GM19438 (cell line): ENCODE data around the gene PCMTD2.

Experiments used
- ATAC-seq: cut with Tn5 transposase; IDR thresholded peaks from one replicate; pipeline ENCODE4 v1.9.1; 2021; ENCODE audit warnings: low read depth; ENCODE audit not compliant: unreplicated experiment

PCMTD2 gene

DNA sequence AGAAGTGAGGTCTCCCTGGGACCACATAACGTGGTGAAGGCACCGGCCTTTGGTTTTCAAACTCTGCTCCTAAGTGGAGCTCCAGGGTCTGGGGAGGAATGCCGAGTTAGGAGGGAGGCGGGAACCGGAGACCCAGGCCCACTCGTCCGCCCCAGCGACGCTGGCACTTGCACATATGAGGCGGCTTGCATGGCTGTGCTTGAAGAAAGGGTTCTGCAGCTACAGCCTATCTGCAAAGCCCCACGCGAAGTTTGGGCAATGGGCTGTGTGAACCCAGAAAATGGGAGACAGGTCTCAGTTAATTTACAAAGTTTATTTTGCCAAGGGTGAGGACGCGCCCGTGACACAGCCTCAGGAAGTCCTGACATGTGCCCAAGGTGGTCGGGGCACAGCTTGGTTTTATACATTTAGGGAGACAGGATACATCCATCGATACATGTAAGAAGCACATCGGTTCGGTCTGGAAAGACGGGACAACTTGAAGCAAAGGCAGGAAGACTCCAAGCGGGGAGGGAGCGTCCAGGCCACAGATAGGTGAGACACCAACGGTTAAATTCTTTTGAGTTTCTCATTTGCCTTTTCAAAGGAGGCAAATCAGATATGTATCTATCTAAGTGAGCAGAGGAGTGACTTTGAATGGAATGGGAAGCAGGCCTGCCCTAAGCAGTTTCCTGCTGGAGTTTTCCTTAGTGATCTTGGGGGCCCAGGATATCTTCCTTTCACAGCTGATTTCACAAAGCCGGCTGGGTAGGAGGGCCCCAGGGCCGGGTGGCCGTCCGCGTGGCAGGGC is 782 bp upstream of the PCMTD2 start:
- ATAC-seq: no peak

DNA sequence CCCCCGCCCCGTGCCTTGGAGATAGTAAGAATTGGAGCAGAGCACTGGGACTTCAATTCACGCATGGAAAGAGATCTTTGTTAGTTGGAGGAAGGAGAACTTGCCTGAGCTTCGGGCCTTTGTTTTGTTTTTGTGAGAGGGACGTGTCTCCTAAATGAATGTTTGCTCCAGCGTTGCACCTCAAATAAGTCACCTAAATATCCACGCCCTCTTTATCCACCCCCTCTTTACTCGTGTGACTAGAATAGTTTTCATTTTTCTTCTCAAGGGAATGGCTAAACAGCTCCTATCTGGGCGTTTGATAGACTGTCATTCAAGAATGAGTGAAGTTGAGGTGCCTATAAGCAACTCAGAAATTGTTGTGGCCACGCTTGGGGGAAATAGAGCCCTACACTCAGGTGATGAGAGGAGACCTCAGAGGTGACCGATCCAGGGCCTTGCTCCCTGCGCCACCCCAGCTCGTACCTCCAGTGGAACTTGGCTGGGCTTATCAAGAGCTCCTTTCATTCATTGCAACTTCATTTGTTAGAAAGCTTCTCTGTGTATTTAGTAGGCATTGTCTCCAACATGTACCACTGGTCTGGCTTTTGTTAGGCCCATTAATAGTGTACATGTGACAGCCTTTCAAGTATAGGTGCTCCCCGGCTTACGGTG is 861 bp downstream of the PCMTD2 start:
- ATAC-seq: no peak

DNA sequence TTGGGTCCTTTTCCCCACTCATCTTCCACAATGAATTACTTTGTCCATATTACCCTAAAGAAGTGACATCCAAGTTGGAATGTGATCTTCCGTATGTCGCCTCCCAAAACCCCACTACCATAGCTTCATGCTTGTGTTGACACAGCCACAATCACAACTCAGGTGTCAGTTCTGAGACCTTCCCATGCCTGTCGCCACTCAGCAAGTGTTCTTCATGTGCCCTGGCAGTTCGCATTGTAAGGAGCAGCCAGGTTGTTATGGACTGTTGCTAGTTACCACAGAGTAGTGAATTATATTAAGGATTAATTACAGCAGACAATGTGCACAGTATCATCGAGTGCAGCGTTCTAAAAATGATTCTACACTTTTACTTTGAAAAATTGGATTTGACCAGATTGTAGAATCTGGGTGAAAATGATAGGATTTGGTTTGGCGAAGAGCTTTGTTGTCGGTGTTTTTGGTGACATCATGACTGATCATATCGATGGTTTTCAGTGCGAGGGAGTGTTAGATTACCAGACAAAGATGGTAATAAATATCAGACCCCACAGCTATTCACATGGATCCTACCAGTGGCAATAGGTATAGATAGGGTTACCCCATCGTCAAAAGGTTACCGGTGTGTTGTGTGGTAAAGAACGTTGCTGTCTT is 1.7 kb downstream of the PCMTD2 start:
- no peak for ATAC-seq

DNA sequence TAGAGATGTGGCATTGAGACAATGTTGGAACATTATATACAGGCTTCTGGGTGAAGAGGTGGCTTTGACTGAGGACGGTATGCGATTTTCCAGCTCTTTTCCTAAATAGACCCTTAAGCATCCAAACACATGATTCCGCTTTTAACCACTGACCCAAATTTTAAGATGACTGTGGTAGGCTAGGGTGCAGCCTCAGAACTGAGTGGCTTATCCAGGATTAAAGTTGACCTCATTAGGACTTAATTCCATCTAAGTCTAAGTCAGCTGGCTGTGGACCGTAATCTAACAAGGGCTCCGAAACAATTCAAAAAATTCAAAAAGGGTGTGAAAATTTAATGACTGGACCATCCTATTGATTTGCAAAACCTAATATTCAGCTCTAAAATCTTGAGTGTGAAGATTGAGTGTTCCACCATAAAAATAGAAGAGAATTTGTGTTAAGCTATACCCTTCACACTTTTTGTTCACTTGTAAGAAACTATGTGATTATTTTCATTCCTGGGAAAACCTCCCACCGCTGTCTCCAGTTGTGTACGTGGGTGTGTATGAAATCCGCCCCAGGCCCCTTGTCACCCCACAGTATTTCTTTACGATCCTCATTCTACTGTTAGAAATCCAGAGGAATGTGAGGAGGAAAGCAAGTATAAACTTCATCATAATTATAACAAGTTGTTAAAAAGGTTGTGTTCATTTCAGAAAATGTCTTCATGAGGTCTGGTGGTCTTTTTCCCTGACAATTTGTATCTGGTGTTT is 2.7 kb downstream of the PCMTD2 start:
- ATAC-seq: no peak

DNA sequence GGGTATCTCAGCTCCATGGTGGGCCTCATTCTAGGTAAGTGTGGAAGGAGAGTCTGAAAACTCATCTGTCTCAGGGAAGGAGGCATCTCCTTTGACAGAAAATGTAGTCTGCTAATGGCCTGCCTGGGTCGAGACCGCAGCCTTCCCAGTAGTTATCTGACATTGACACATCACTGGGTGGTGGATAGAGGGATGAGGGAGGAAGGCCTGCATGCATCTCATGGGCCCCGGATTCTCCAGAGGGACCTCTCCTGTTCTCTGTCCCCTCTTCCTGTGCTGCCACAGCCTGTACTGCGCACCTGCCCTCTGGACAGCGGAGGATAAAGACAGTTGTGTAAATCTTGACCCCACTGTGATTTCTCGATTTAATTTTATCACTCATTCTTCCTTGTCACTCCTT is 4.7 kb downstream of the PCMTD2 start:
- no peak for ATAC-seq

DNA sequence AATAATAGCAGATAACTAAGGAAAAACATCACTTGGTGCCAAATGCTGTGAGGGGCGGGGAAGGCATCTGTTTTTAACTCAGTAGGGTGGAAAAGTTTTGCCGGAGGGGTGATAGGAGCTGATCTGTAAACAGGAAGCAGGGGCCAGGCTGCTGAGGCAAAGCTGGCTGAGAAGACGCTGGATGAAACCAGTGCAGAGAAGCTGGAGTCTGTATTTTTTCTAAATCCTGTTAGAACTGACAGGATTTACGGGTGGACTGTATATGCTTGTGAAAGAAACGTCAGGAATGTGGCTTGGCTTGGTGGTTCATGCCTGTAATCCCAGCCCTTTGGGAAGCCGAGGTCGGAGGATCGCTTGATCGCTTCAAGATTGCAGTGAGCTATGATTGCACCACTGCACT is 5.6 kb downstream of the PCMTD2 start:
- ATAC-seq: no peak

DNA sequence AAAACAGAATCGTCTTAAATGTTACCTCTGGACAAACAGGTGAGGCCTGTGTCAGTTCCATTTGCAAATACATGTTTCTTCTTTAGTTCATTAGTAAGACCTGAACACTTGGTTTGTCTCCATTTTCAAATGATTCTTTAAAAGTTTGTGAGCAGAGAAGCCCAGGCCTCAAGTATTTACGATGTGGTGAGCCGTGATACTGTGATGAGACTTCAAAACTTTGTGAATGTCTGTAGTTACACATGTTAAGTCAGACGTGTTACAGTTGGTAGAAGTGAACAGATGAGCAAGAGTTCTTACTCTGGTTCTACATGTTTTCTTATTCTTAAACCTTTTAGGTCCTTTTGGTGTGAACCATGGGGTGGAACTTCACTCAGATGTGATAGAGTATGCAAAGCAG is 8.5 kb downstream of the PCMTD2 start:
- ATAC-seq: no peak

DNA sequence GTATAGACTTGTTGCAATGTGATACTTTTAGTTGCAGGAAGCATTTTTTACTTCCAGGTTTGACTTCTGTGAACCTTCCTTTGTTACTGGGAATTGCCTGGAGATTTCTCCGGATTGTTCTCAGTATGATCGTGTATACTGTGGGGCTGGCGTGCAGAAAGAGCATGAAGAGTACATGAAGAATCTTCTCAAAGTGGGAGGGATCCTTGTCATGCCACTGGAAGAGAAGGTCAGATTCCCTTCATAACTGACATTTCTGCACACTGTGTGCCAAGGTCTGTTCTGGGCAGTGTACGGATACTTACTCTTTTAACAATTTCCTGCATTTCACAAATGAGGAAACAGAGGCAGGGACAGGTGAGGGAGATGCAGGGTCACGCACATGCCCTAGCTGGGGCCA is 9.7 kb downstream of the PCMTD2 start:
- no peak for ATAC-seq

DNA sequence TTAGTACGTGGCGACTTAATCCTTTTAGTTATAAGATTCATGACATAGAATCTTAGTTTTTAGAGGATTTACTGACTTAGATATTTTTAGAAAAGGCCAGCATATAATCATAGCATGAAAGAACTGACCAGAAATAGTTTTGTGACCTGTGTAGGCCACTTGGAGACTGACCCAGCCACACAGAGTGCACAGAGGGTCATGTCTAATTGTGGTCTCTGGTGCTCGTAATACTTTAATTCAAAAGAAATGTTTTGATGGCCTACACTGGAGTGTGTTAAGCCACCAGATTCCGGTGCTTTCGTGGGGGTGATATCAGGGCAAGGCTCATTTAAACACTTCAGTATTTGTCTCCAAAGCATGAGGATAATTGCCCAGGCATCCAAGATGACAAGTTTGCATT is 11.4 kb downstream of the PCMTD2 start:
- ATAC-seq: no peak

DNA sequence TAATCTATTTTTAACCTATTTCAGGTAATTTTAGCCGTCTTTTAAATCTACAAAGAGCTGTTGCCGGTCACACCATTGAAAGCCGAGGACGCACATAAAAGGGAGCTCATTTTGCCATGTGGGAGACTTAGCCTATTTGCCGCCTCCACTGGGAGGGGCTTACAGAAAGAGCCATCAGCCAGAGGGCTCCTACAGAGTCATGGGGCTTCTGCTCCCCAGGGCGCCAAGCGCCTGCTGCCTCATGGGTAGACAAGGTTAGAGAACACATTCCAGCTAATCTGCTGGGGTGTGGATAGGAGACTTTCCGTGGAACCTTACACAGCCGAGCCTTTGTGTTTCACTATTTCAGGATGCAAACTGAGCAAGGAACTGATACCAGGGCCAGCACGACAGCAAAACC is 12.6 kb downstream of the PCMTD2 start:
- no peak for ATAC-seq

DNA sequence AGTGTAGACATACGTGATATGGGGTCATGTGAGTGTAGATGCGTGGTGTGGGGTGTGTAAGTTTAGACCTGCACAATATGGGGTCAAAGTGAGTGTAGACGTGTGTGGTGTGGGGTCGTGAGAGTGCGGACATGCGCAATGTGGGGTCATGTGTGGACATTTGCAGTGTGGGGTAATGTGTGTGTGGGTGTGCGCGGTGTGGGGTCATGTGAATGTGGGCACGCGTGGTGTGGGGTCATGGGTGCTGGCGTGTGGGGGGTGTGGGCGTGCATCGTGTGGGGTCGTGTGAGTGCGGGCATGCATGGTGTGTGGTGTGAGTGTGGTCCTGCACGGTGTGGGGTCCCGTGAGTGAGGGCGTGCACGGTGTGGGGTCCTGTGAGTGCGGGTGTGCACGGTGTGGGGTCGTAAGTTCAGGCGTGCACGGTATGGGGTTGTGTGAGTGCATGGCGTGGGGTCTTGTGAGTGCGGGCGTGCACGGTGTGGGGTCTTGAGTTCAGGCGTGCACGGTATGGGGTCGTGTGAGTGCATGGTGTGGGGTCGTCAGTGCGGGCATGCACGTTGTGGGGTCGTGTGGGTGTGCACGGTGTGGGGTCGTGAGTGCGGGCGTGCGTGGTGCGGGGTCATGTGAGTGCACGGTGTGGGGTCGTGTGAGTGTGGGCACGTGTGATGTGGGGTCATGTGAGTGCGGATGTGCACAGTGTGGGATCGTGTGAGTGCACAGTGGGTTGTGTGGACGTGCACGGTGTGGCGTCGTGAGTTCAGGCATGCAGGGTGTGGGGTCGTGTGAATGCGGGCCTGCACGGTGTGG is 14.3 kb downstream of the PCMTD2 start:
- no peak for ATAC-seq

DNA sequence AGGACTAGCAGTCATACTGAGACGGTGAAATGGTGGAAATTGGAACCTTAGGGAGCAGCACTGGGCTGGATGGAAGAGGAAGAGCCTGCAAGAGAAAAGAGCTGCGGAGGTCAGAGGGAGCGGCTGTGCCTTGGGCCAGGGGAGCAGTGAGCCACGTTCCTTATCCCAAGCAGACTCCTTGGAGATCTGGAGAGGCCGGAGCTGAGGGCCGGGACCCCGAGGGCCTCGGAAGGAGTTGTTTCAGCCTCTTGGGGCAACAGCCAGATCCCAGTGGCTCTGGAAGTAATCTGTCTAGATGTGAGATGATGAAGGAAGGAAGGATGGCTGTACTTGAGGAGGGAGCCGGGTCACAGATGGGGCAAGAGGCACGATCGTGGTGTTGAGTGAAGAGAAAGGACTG is 16.1 kb downstream of the PCMTD2 start:
- no peak for ATAC-seq

DNA sequence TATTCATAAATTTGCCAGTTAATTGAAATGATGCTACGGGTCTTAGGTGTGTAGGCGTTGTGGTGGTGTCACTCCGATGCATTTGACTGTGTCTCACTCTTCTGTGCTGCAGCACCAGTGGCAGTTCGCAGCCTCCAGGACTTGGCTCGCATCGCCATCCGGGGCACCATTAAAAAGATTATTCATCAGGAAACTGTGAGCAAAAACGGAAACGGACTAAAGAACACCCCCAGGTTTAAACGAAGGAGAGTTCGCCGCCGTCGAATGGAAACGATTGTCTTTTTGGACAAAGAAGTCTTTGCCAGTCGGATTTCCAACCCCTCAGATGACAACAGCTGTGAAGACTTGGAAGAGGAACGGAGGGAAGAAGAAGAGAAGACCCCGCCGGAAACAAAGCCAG is 17.6 kb downstream of the PCMTD2 start:
- ATAC-seq: no peak

DNA sequence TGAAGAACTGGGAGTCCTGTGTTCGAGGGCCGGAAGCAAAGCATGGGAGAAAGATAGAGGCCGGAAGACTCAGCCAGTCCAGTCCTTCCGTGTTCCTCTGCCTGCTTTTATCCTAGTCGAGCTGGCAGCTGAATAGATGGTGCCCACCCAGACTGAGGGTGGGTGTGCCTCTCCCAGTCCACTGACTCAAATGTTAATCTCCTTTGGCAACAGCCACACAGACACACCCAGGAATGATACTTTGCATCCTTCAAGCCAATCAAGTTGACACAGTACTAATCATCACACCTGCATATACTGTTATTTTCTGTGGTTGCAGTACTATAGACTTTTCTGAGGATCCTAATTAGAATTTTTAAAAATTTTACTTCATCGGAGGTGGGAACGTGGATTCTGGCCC is 21.3 kb downstream of the PCMTD2 start:
- no peak for ATAC-seq

DNA sequence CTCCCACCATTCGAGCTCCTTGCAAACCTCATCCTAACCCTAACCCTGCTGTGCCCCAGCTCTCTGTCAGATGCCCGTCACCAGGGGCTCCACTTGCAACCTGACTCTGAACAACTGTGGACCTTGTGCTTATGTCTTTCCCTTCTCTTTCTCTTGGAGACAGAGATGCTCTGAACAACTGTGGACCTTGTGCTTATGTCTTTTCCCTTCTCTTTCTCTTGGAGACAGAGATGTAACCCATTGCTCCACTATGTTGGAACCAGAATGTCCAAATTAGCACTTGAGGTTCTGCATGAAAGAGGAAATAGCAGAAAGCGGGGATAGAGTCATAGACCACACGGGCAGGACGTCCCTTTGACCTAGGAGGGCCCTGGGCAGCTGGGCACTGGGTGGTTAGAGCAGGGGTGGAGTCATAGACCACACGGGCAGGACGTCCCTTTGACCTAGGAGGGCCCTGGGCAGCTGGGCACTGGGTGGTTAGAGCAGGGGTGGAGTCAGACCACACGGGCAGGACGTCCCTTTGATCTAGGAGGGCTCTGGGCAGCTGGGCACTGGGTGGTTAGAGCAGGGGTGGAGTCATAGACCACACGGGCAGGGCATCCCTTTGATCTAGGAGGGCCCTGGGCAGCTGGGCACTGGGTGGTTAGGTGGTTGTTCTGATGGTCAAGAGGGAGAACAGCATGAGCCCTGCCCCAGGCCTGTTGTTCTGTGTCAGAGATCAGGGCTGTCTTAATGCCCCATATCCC is 22.2 kb downstream of the PCMTD2 start:
- ATAC-seq: no peak

DNA sequence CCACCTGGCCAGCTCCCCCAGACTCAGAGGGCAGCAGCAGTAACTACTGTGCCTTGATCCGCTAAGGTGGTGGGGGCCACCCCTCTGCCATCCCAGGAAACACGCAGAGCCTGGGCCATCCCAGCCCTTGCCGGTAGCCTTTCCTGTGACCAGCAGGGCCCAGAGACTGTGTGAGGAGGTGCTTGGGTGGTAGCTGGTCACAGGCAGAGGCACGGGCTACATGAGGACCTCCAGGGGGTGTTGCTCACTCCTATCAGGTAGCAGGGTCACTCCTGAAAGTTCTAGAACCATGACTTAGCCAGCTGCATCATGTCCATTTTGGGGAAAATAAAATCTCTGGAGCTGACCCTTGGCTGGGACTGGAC is 22.8 kb downstream of the PCMTD2 start:
- no peak for ATAC-seq

DNA sequence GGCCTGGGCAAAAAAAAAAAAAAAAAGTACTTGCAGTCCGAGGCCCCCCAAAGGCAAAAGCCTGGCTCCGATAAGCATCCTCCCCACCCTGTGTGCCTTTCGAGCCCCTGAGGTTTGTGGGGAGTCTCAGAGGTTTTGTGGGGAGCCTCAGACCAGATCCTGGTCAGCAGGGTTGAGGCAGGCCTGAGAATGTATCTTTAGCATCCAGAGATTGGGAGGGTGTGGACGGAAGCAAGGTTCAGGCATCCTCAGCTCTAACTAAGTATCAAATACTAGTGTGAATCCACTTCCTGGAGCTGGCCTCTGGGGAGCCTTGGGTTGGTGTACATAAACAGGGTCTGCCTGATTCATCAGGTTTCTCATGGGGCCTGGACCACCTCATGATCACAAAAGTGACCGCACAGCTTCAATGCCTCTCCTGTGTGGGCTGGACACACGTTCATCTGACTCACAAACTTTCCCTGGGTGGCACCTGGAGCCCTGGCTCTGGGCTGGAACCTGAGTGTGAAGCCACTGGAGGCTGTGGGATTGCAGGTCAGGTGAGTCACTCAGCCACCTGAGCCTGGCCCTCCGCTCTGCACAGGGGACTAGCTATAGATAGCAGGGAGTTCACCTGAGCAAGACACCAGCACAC is 24.4 kb downstream of the PCMTD2 start:
- no peak for ATAC-seq

DNA sequence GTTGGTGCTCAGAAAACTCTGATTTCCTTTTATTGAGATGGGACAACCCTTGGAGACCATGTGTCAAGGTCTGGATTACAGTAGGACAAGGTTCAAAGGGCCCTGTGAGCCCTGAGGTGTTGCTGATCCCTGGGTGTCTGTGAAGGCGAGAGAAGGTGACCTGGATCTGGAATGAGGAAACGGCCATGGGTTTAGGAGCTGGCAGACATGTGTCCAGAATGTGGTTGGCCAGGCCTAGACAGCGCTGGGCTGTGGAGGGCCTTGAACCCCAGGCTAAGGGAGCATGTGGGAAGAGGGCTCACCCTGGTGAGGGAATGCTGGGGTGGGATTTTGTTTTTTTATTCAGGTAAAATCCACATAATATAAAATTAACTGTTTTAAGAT is 24.9 kb downstream of the PCMTD2 start:
- no peak for ATAC-seq

DNA sequence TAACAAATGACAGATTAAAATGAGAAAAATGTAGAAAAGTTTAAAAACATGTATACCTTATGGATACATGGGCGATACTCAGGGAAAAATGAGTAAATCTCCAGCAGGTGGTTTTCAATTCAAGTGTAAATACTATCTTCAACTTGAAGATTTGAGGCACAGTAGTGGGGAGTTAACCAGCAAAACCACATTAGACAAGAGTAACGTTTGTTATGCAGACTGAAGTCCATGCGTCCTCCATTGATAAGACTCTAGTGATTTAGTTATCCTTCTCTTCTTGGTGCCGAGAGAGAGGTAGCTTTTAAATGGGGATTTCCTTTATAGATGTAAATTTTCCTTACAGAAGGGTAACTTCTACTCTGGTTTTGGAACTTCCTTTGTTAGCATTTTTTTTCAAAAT is 28.1 kb downstream of the PCMTD2 start:
- no peak for ATAC-seq
